ENCODE measurements around the gene MTNR1A.

The MTNR1A gene

GRCh38 chr4:186485150-186485549, 70.2 kb downstream of the MTNR1A start:
- DNase-seq, result no peak

GRCh38 chr4:186483656-186484055, 71.7 kb downstream of the MTNR1A start:
- DNase-seq, result no peak

Measured in fibroblast of skin of right quadriceps (primary cell).